LNCAP (cell line): ENCODE data around the gene DNAJC17.

ENCODE experiments used
- CTCF ChIP-seq: fragments of 450-650 bp; IDR thresholded peaks from 2 replicates; pipeline ENCODE4 v1.5.1; 2017; ENCODE audit warnings: mild to moderate bottlenecking

Gene DNAJC17

GRCh38 chr15:40737048-40737447 is 70.2 kb downstream of the DNAJC17 start:
- no peak for TF ChIP-seq CTCF

GRCh38 chr15:40736575-40736974 is 70.7 kb downstream of the DNAJC17 start:
- no peak for TF ChIP-seq CTCF

- TF ChIP-seq CTCF: no peak
These were observed 76.2 kb downstream of the DNAJC17 start for GRCh38 chr15:40731034-40731433.

- TF ChIP-seq CTCF: no peak
These were observed 83.4 kb downstream of the DNAJC17 start for GRCh38 chr15:40723919-40724318.

GRCh38 chr15:40722934-40723333 is 84.3 kb downstream of the DNAJC17 start:
- no peak for TF ChIP-seq CTCF

GRCh38 chr15:40722354-40722753 is 84.9 kb downstream of the DNAJC17 start:
- TF ChIP-seq CTCF: no peak

- no peak for TF ChIP-seq CTCF
These were observed 85.6 kb downstream of the DNAJC17 start for GRCh38 chr15:40721701-40722100.

GRCh38 chr15:40716165-40716564 is 91.1 kb downstream of the DNAJC17 start:
- no peak for TF ChIP-seq CTCF
